HepG2 (cell line): ENCODE data around the gene LTC4S. TPM values are rescaled to one million over a fixed set of nuclear protein-coding genes. Genes with fewer than 3 reads are reported as not detected.

Source experiments
- ATF6 ChIP-seq: sonication (generic); formaldehyde crosslinking; conservative IDR thresholded peaks from 2 replicates; pipeline ENCODE4 v1.4.0; 2020; ENCODE audit warnings: missing genetic modification reagents
- DDIT3 ChIP-seq: sonication (generic); formaldehyde crosslinking; IDR thresholded peaks from 2 replicates; pipeline ENCODE4 v1.4.0; 2020; ENCODE audit warnings: mild to moderate bottlenecking, missing genetic modification reagents
- NFAT5 ChIP-seq: sonication (generic); formaldehyde crosslinking; IDR thresholded peaks from 2 replicates; pipeline ENCODE4 v1.4.0; 2020; ENCODE audit warnings: missing genetic modification reagents
- RORA ChIP-seq: sonication (generic); formaldehyde crosslinking; IDR thresholded peaks from 2 replicates; pipeline ENCODE4 v1.5.0; 2020; ENCODE audit warnings: mild to moderate bottlenecking, missing genetic modification reagents, moderate library complexity
- SIX4 ChIP-seq: sonication (generic); formaldehyde crosslinking; IDR thresholded peaks from 2 replicates; pipeline ENCODE4 v1.4.0; 2020; ENCODE audit warnings: missing genetic modification reagents
- TP53 ChIP-seq: sonication (generic); formaldehyde crosslinking; conservative IDR thresholded peaks from 2 replicates; pipeline ENCODE4 v1.4.0; 2020; ENCODE audit warnings: missing genetic modification reagents
- TSC22D2 ChIP-seq: sonication (generic); formaldehyde crosslinking; IDR thresholded peaks from 2 replicates; pipeline ENCODE4 v1.5.1; 2020; ENCODE audit warnings: missing genetic modification reagents, mild to moderate bottlenecking, borderline replicate concordance
- YY1 ChIP-seq: IDR thresholded peaks from 2 replicates; pipeline ENCODE4 v1.6.1; 2011; ENCODE audit warnings: low read length, low read depth, moderate library complexity, mild to moderate bottlenecking; ENCODE audit not compliant: insufficient read depth, insufficient replicate concordance
- ZBTB7A ChIP-seq: sonication (generic); formaldehyde crosslinking; IDR thresholded peaks from 2 replicates; pipeline ENCODE4 v1.8.0; 2022; ENCODE audit warnings: mild to moderate bottlenecking, missing genetic modification reagents
- ZFP82 ChIP-seq: sonication (generic); formaldehyde crosslinking; IDR thresholded peaks from 2 replicates; pipeline ENCODE4 v1.5.1; 2020; ENCODE audit warnings: mild to moderate bottlenecking, missing genetic modification reagents, borderline replicate concordance
- ZNF207 ChIP-seq: fragments of 450-650 bp; IDR thresholded peaks from 2 replicates; pipeline ENCODE4 v1.6.1; 2016; ENCODE audit warnings: antibody characterized with exemption, borderline replicate concordance
- ZNF251 ChIP-seq: sonication (generic); formaldehyde crosslinking; IDR thresholded peaks from 2 replicates; pipeline ENCODE4 v1.9.0; 2021; ENCODE audit warnings: mild to moderate bottlenecking, missing genetic modification reagents
- ZNF672 ChIP-seq: sonication (generic); formaldehyde crosslinking; IDR thresholded peaks from 2 replicates; pipeline ENCODE4 v1.8.1; 2022; ENCODE audit warnings: missing genetic modification reagents
- ZNF839 ChIP-seq: sonication (generic); formaldehyde crosslinking; IDR thresholded peaks from 2 replicates; pipeline ENCODE4 v1.4.0; 2020; ENCODE audit warnings: missing genetic modification reagents, mild to moderate bottlenecking, borderline replicate concordance
- polyA plus RNA-seq, 8 experiments: library from polyadenylated mRNA; depleted of rRNA in 3 of 8; stranded (reverse) in 7 of 8; unstranded in 1 of 8; fragments of >200 nt; fragmentation: Illumina TruSeq in 4 of 8; extraction: Trizol in 4 of 8; gene quantifications; 2 replicates each; pipeline versions ENCODE4 v1.2.1 to v1.2.3, GENCODE V29; 2011 to 2016; ENCODE audit warnings: low read depth in 4 of 8, missing spikeins in 1 of 8, mixed read lengths in 1 of 8; ENCODE audit not compliant: insufficient read depth in 1 of 8
- total RNA-seq, 5 experiments: library from RNA; depleted of rRNA; stranded (reverse); fragments of >200 nt; fragmentation: Illumina TruSeq; extraction: Trizol; gene quantifications; 2 replicates each; pipeline ENCODE4 v1.2.3, GENCODE V29; 2016; ENCODE audit warnings: low read depth in 1 of 5
- TF ChIP-seq, protein P1 (sequence below): sonication (generic); formaldehyde crosslinking; IDR thresholded peaks from 2 replicates; pipeline ENCODE4 v1.4.0; 2020; ENCODE audit warnings: missing genetic modification reagents, borderline replicate concordance
- TF ChIP-seq, protein P2 (sequence below): sonication (generic); formaldehyde crosslinking; IDR thresholded peaks from 2 replicates; pipeline ENCODE4 v1.5.0; 2020; ENCODE audit warnings: mild to moderate bottlenecking, missing genetic modification reagents
- TF ChIP-seq, protein P3 (sequence below): sonication (generic); formaldehyde crosslinking; IDR thresholded peaks from 2 replicates; pipeline ENCODE4 v1.9.0; 2021; ENCODE audit warnings: missing genetic modification reagents, borderline replicate concordance

Gene LTC4S
- total and polyA plus RNA-seq, 2 of the 13 experiments (the other 11 are each of a cell fraction or from before 2014, with no cell fraction given): 0.35 TPM; not detected in 1

DNA sequence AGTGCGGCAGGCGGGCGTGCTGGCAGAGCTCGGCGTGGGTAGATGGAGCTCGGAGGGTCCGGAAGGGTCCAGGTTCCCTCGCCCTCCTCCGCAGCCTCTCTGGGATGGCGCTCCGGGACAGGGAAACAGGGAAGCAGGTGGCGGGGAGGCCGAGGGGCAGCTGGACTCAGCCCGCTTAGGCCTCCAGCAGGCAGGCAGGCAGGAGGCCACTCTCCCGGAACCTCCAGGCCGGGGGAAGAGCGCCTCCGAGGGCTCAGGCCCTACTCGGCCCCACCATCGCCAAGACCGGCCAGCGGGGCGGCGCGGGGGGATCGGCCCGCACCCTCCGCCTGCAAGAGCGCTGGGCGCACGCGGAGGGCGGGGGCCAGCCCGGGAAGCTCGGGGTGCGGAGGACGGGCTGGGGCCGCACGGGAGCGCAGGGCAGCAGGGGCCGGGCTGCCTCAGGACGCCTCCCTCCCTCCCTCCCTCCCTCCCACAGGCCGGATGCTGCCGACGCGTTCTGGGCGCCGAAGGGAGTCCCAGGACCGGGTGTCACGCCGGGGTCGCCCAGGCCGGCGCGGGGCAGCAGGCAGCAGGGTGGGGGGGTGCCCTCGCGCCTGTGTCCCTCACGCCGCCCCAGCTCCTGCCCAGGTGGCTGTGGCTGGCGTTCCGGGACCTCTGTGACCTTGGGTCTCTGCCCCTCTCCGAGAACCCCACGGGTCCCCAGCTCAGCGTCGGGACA, 11.9 kb downstream of the LTC4S start (continued):
- TF ChIP-seq ATF6 (CRISPR knock-in tag) (no peak), ZNF672 (0 out of 2 replicates have a peak, but pooled peaks have one; percentile 32), RORA (no peak), TP53 (CRISPR knock-in tag) (no peak), ZNF251 (CRISPR knock-in tag) (no peak), YY1 (peak; percentile 1), SIX4 (no peak), ZNF839 (no peak), NFAT5 (CRISPR knock-in tag) (no peak), ZBTB7A (CRISPR knock-in tag) (no peak), ZNF207 (no peak), DDIT3 (CRISPR knock-in tag) (no peak), TSC22D2 (CRISPR knock-in tag) (no peak), ZFP82 (CRISPR knock-in tag) (no peak)
- TF ChIP-seq, protein P1, sequence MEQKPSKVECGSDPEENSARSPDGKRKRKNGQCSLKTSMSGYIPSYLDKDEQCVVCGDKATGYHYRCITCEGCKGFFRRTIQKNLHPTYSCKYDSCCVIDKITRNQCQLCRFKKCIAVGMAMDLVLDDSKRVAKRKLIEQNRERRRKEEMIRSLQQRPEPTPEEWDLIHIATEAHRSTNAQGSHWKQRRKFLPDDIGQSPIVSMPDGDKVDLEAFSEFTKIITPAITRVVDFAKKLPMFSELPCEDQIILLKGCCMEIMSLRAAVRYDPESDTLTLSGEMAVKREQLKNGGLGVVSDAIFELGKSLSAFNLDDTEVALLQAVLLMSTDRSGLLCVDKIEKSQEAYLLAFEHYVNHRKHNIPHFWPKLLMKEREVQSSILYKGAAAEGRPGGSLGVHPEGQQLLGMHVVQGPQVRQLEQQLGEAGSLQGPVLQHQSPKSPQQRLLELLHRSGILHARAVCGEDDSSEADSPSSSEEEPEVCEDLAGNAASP (CRISPR knock-in tag): no peak
- TF ChIP-seq, protein P2, sequence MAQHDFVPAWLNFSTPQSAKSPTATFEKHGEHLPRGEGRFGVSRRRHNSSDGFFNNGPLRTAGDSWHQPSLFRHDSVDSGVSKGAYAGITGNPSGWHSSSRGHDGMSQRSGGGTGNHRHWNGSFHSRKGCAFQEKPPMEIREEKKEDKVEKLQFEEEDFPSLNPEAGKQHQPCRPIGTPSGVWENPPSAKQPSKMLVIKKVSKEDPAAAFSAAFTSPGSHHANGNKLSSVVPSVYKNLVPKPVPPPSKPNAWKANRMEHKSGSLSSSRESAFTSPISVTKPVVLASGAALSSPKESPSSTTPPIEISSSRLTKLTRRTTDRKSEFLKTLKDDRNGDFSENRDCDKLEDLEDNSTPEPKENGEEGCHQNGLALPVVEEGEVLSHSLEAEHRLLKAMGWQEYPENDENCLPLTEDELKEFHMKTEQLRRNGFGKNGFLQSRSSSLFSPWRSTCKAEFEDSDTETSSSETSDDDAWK (CRISPR knock-in tag): no peak
- TF ChIP-seq, protein P3, sequence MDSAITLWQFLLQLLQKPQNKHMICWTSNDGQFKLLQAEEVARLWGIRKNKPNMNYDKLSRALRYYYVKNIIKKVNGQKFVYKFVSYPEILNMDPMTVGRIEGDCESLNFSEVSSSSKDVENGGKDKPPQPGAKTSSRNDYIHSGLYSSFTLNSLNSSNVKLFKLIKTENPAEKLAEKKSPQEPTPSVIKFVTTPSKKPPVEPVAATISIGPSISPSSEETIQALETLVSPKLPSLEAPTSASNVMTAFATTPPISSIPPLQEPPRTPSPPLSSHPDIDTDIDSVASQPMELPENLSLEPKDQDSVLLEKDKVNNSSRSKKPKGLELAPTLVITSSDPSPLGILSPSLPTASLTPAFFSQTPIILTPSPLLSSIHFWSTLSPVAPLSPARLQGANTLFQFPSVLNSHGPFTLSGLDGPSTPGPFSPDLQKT (CRISPR knock-in tag): no peak
